PC-9 (cell line): ENCODE measurements around the gene OSTN.

Source experiments
- EZH2 ChIP-seq: fragments of 200-600 bp; sonication (generic); IDR thresholded peaks from 2 replicates; pipeline ENCODE4 v1.8.0; 2017; ENCODE audit warnings: antibody characterized with exemption, low read depth
- TF ChIP-seq, protein P1 (sequence below): fragments of 200-600 bp; sonication (generic); conservative IDR thresholded peaks from 2 replicates; pipeline ENCODE4 v1.6.1; 2017; ENCODE audit warnings: mixed run types, antibody characterized with exemption, mild to moderate bottlenecking, moderate library complexity

DNA sequence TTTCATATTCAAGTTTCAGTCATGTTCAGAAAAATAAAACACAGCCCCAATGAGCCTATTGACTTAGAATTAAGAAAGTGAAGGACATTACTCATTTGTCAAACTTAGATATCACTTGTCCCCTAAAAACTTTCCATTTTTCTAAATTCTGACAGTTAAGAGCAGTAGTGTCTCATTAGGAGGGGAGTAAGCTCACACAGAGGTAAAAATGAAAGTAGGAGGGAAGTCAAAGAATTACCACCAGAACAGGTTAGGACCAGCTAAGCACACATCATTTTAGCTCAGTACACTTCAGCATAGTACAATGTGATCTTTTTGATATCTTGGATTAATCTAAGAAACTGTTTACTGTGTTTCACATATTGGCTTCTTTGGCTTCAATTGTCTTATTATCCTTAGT is 64.3 kb downstream of the OSTN start:
- TF ChIP-seq, protein P1, sequence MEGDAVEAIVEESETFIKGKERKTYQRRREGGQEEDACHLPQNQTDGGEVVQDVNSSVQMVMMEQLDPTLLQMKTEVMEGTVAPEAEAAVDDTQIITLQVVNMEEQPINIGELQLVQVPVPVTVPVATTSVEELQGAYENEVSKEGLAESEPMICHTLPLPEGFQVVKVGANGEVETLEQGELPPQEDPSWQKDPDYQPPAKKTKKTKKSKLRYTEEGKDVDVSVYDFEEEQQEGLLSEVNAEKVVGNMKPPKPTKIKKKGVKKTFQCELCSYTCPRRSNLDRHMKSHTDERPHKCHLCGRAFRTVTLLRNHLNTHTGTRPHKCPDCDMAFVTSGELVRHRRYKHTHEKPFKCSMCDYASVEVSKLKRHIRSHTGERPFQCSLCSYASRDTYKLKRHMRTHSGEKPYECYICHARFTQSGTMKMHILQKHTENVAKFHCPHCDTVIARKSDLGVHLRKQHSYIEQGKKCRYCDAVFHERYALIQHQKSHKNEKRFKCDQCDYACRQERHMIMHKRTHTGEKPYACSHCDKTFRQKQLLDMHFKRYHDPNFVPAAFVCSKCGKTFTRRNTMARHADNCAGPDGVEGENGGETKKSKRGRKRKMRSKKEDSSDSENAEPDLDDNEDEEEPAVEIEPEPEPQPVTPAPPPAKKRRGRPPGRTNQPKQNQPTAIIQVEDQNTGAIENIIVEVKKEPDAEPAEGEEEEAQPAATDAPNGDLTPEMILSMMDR: no peak
- TF ChIP-seq EZH2: no peak
